T-cell (primary cell): ENCODE measurements around the gene C22orf23. TPM values are rescaled to one million over a fixed set of nuclear protein-coding genes. Genes with fewer than 3 reads are reported as not detected.
"Not testable (repeated sequence)": the region's sequence is repeated elsewhere in the genome, so short reads cannot be mapped to it uniquely, and the experiment has no call there.

ENCODE experiments used
- ATAC-seq, 4 experiments: fragments of 200-7000 bp in 3 of 4; fragments of 150-1000 bp in 1 of 4; cut with Tn5 transposase; replicated peaks in 1 of 4; 1 replicate in 3 of 4; 2 replicates in 1 of 4; pipeline ENCODE4 v1.10.0; 2021; ENCODE audit warnings: moderate library complexity in 3 of 4, mild to moderate bottlenecking in 2 of 4, moderate number of reproducible peaks in 1 of 4
- CTCF ChIA-PET, 2 donors: fragments of 300-600 bp; sonication (Branson Sonifier 250); formaldehyde crosslinking; loops; one replicate each; lab custom pipeline; 2022; ENCODE audit warnings: antibody characterized with exemption in 2 of 2; lab: Charles Lee
- POLR2A ChIA-PET, 2 donors: fragments of 300-600 bp; sonication (Branson Sonifier 250); formaldehyde crosslinking; loops; one replicate each; lab custom pipeline; 2022; ENCODE audit warnings: antibody characterized with exemption in 2 of 2; lab: Charles Lee
- DNase-seq, 35 experiments: peaks; one replicate each; pipeline versions ENCODE4 v3.0.0 to v3.0.0-alpha.2; 2013 to 2023
- H3K27ac ChIP-seq: one replicate; pipeline ENCODE4 v1.5.1; 2013; ENCODE audit warnings: low read length
- H3K27me3 ChIP-seq, 2 experiments: replicated peaks in 1 of 2; 1 replicate in 1 of 2; 2 replicates in 1 of 2; pipeline versions ENCODE4 v1.6.1 to v1.7.0; 2013; ENCODE audit warnings: low read length in 1 of 2, mixed read lengths in 1 of 2; ENCODE audit not compliant: control insufficient read depth in 2 of 2, insufficient read depth in 2 of 2; ENCODE audit errors: extremely low read depth in 1 of 2
- H3K36me3 ChIP-seq, 2 donors: 1 replicate in 1 of 2; 2 replicates in 1 of 2; pipeline versions ENCODE4 v1.6.1 to v1.7.0; 2013; ENCODE audit warnings: low read length in 1 of 2; ENCODE audit not compliant: control insufficient read depth in 2 of 2, insufficient read depth in 1 of 2; ENCODE audit errors: extremely low read depth in 1 of 2
- H3K4me1 ChIP-seq, 2 experiments: 1 replicate in 1 of 2; 2 replicates in 1 of 2; pipeline versions ENCODE4 v1.6.1 to v1.7.0; 2013; ENCODE audit warnings: low read length in 2 of 2, mixed read lengths in 1 of 2; ENCODE audit not compliant: insufficient read depth in 2 of 2, control insufficient read depth in 1 of 2; ENCODE audit errors: extremely low read depth in 1 of 2
- H3K4me3 ChIP-seq, 2 donors: 1 replicate in 1 of 2; 2 replicates in 1 of 2; pipeline versions ENCODE4 v1.5.1 to v1.7.0; 2013; ENCODE audit warnings: mild to moderate bottlenecking in 2 of 2, low read length in 1 of 2, moderate library complexity in 1 of 2; ENCODE audit not compliant: control insufficient read depth in 1 of 2; ENCODE audit errors: extremely low read depth in 1 of 2
- H3K9me3 ChIP-seq: 2 replicates; pipeline ENCODE4 v1.7.0; 2013
- H3K27ac Mint-ChIP-seq, 2 donors: one replicate each; pipeline ENCODE4 v1.8.0; 2020 to 2021; ENCODE audit warnings: mild to moderate bottlenecking in 2 of 2, mixed read lengths in 2 of 2
- H3K27me3 Mint-ChIP-seq, 2 donors: one replicate each; pipeline ENCODE4 v1.8.0; 2021 to 2022; ENCODE audit warnings: mixed read lengths in 2 of 2
- H3K36me3 Mint-ChIP-seq: one replicate; pipeline ENCODE4 v1.8.0; 2021; ENCODE audit warnings: mixed read lengths
- H3K4me1 Mint-ChIP-seq, 3 donors: one replicate each; pipeline ENCODE4 v1.8.0; 2020 to 2022; ENCODE audit warnings: mixed read lengths in 3 of 3, mild to moderate bottlenecking in 1 of 3
- H3K4me3 Mint-ChIP-seq, 3 donors: one replicate each; pipeline ENCODE4 v1.8.0; 2020 to 2022; ENCODE audit warnings: mild to moderate bottlenecking in 3 of 3, mixed read lengths in 3 of 3, moderate library complexity in 3 of 3
- H3K9me3 Mint-ChIP-seq, 3 donors: one replicate each; pipeline ENCODE4 v1.8.0; 2020 to 2022; ENCODE audit warnings: mixed read lengths in 3 of 3
- WGBS: methylation state at CpG from one replicate; pipeline ENCODE4 v1.1.5; 2013; ENCODE audit warnings: missing lambda C conversion rate; ENCODE audit not compliant: insufficient coverage; 5-methylcytosine and 5-hydroxymethylcytosine counted together
- total RNA-seq, 35 experiments: library from RNA in 6 of 35; stranded (reverse) in 6 of 35; fragments of 120-200 nt in 1 of 35; gene quantifications; one replicate each; pipeline versions ENCODE4 v1.2.1 to v1.2.4 and lab custom pipeline; 2013 to 2026

The C22orf23 gene
- total RNA-seq, 5 donors from 2014 or later (not counting 1 experiment from before 2014, with no cell fraction given): not detected

- Histone ChIP-seq H3K36me3 (no peaks in the 10 kb centered on the region), H3K27me3 (peaks cover 0 to 18% of the 10 kb centered on the region in 2 experiments), H3K4me1 (peaks cover 6 to 20% of the 10 kb centered on the region in 2 experiments), H3K4me3 (no peak overlapping the region), H3K27ac (no peak overlapping the region), H3K9me3 (no peaks in the 10 kb centered on the region)
- no peak for ATAC-seq
- Mint-ChIP-seq H3K27me3 (peaks cover 3 to 17% of the 10 kb centered on the region in 2 donors), H3K4me3 (no peak overlapping the region), H3K4me1 (peaks cover 27 to 30% (median 28%) of the 10 kb centered on the region in 3 donors), H3K9me3 (no peaks in the 10 kb centered on the region), H3K27ac (no peak overlapping the region), H3K36me3 (peaks cover 2% of the 10 kb centered on the region)
- POLR2A ChIA-PET: interaction anchor here in 1 of 2 donors (0.7 kb wide), 1 partner anchor 573 kb away, joined by 8 read pairs; no protein-coding TSS in a partner anchor
- WGBS: 82% methylated on average over 4 of the region's 8 CpGs
- no peak for DNase-seq
- CTCF ChIA-PET: interaction anchor here in 1 of 2 donors (0.6 kb wide), 2 partner anchors 118 to 318 kb away, joined by 4 to 5 read pairs; no protein-coding TSS in a partner anchor
Measured at GRCh38 chr22:37951305-37951704, 2.1 kb downstream of the C22orf23 start.

- H3K9me3 Mint-ChIP-seq, POLR2A ChIA-PET, H3K27ac Mint-ChIP-seq: not testable (repeated sequence)
Measured at GRCh38 chr22:37947142-37947795, 6.1 kb downstream of the C22orf23 start.

GRCh38 chr22:37944423-37944822, 9.0 kb downstream of the C22orf23 start:
- H3K27me3 Mint-ChIP-seq, H3K27ac Mint-ChIP-seq, POLR2A ChIA-PET, H3K27me3 ChIP-seq, ATAC-seq, H3K4me3 ChIP-seq, H3K4me1 ChIP-seq, H3K9me3 ChIP-seq, H3K4me3 Mint-ChIP-seq, CTCF ChIA-PET, H3K36me3 Mint-ChIP-seq, H3K4me1 Mint-ChIP-seq, H3K27ac ChIP-seq, H3K9me3 Mint-ChIP-seq, DNase-seq: not testable (repeated sequence)
- 90% methylated on average over 2 of the region's 11 CpGs for WGBS
- peaks cover 2 to 16% of the 10 kb centered on the region in 2 donors for H3K36me3 ChIP-seq

More at GRCh38 chr22:37947142-37947795, 6.1 kb downstream of the C22orf23 start:
- 82% methylated on average over 4 of the region's 14 CpGs for WGBS
- H3K27ac ChIP-seq, H3K36me3 Mint-ChIP-seq, H3K4me3 ChIP-seq, H3K27me3 ChIP-seq, H3K27me3 Mint-ChIP-seq, H3K4me1 ChIP-seq, CTCF ChIA-PET, ATAC-seq, H3K4me1 Mint-ChIP-seq, H3K36me3 ChIP-seq, H3K4me3 Mint-ChIP-seq, H3K9me3 ChIP-seq, DNase-seq: not testable (repeated sequence)

GRCh38 chr22:37943825-37944198, 9.6 kb downstream of the C22orf23 start:
- POLR2A ChIA-PET: no interaction called here
- ATAC-seq: no peak
- Mint-ChIP-seq H3K27ac (no peak overlapping the region), H3K27me3 (no peaks in the 10 kb centered on the region), H3K9me3 (no peaks in the 10 kb centered on the region), H3K36me3 (peaks cover 8% of the 10 kb centered on the region), H3K4me1 (no peaks in the 10 kb centered on the region), H3K4me3 (no peak overlapping the region)
- Histone ChIP-seq H3K9me3 (no peaks in the 10 kb centered on the region), H3K27ac (no peak overlapping the region), H3K4me3 (no peak overlapping the region), H3K27me3 (no peaks in the 10 kb centered on the region), H3K4me1 (no peaks in the 10 kb centered on the region), H3K36me3 (peaks cover 2 to 16% of the 10 kb centered on the region in 2 donors)
- WGBS: 89% methylated on average over 7 of the region's 7 CpGs
- CTCF ChIA-PET: no interaction called here
- DNase-seq: no peak

GRCh38 chr22:37943136-37943824, 10.1 kb downstream of the C22orf23 start:
- H3K27me3 Mint-ChIP-seq: no peaks in the 10 kb centered on the region
- H3K36me3 Mint-ChIP-seq: peaks cover 8% of the 10 kb centered on the region

GRCh38 chr22:37942133-37942532, 11.3 kb downstream of the C22orf23 start:
- no peak overlapping the region for H3K4me3 ChIP-seq
- no peaks in the 10 kb centered on the region for H3K4me1 Mint-ChIP-seq
- ChIA-PET POLR2A (no interaction called here), CTCF (no interaction called here)
- H3K36me3 ChIP-seq: peaks cover 5 to 24% of the 10 kb centered on the region in 2 donors
- H3K27ac ChIP-seq: no peak overlapping the region
- H3K27me3 Mint-ChIP-seq: no peaks in the 10 kb centered on the region
- H3K27ac Mint-ChIP-seq: no peak overlapping the region
- H3K36me3 Mint-ChIP-seq: peaks cover 14% of the 10 kb centered on the region
- no peaks in the 10 kb centered on the region for H3K9me3 ChIP-seq
- H3K4me3 Mint-ChIP-seq: no peak overlapping the region
- no peaks in the 10 kb centered on the region for H3K4me1 ChIP-seq
- ATAC-seq (no peak), DNase-seq (no peak)
- H3K27me3 ChIP-seq: no peaks in the 10 kb centered on the region
- WGBS: 94% methylated on average over 8 of the region's 8 CpGs
- no peaks in the 10 kb centered on the region for H3K9me3 Mint-ChIP-seq

More at GRCh38 chr22:37943136-37943824, 10.1 kb downstream of the C22orf23 start:
- H3K4me1 ChIP-seq: no peaks in the 10 kb centered on the region
- Mint-ChIP-seq H3K27ac (no peak overlapping the region), H3K4me3 (no peak overlapping the region), H3K9me3 (no peaks in the 10 kb centered on the region), H3K4me1 (no peaks in the 10 kb centered on the region)
- ATAC-seq: no peak
- 97% methylated on average over 5 of the region's 12 CpGs for WGBS
- H3K4me3 ChIP-seq: no peak overlapping the region
- no peak overlapping the region for H3K27ac ChIP-seq
- CTCF ChIA-PET: no interaction called here
- POLR2A ChIA-PET: interaction anchor here in 1 of 2 donors (0.6 kb wide), 1 partner anchor 634 kb away, joined by 3 read pairs; no protein-coding TSS in a partner anchor
- peaks cover 2 to 16% of the 10 kb centered on the region in 2 donors for H3K36me3 ChIP-seq
- no peak for DNase-seq
- no peaks in the 10 kb centered on the region for H3K27me3 ChIP-seq
- no peaks in the 10 kb centered on the region for H3K9me3 ChIP-seq
